Measurements from ENCODE around the gene SMAD9.
"Not testable (repeated sequence)": the region's sequence is repeated elsewhere in the genome, so short reads cannot be mapped to it uniquely, and the experiment has no call there.

SMAD9 gene

DNA sequence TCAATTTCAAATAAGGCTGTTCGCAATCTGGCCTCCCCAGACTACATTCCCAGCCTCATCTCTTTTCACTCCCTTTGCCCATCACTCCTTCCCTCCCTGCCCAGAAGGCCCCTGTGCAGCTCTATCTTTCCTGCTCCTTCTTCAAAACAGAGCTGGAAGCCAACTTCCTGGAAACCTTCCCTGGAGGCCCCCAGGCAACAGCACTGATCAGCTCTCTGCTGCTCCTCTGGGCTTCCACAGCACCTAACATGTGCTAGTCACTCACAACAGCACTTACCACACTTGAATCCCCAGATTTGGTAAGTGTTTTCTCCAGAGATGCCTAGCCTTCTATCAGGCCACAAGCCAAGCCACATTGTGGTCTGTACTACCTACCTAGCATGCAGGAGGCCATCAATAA lies 9.5 kb downstream of the SMAD9 start:
- DNase-seq, result no peak

DNA sequence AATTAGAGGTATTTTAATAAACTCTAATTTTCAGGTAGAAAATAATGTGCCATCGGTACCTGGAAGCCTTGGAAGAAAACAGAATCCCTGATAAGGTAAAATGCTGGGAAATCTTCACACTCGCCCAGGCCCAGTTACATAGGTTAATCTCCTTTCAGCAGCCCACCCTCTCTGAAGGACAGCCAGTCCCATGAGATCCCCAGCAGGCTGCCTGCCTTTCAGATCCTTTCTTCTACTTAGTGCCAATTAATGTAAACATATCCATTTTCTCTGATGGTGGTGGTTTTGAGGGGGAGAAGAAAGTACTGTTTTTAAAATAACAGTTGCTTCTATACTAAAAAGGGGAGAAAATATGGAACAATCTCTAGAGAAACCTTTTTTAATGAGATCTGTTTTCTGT lies 12.2 kb downstream of the SMAD9 start:
- no peak for DNase-seq

DNA sequence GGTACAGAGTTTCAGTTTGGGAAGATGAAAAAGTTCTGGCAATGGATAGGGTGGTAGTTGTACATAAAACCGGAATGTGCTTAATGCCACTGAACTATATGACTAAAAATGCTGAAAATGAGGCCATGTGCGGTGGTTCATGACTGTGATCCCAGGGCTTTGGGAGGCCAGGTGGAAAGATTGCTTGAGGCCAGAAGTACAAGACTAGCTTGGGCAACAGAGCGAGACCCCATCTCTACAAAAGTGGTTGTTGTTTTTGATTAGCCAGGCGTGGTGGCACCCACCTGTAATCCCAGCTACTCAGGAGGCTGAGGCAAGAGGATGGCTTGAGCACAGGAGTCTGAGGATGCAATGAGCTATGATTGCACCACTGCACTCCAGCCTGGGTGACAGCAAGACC lies 12.8 kb downstream of the SMAD9 start:
- no peak for DNase-seq

DNA sequence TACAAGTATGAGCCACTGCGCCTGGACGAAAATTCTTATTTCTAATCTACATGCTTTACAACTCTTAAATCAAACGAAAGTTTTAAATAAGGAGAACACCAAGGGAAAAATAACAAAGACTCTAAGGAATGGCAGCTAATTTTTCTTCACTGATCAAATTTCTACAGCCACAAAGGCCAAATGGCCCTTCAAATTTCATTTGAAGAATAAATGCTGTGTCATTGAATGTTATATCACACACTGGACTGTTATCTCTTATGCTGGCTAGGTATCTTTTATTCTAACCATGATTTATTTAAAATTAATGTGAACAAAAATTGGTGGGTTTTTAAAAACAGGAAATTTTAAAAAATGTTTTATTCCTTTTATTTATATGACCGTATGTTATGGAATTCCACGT lies 14.1 kb downstream of the SMAD9 start:
- no peak for DNase-seq

DNA sequence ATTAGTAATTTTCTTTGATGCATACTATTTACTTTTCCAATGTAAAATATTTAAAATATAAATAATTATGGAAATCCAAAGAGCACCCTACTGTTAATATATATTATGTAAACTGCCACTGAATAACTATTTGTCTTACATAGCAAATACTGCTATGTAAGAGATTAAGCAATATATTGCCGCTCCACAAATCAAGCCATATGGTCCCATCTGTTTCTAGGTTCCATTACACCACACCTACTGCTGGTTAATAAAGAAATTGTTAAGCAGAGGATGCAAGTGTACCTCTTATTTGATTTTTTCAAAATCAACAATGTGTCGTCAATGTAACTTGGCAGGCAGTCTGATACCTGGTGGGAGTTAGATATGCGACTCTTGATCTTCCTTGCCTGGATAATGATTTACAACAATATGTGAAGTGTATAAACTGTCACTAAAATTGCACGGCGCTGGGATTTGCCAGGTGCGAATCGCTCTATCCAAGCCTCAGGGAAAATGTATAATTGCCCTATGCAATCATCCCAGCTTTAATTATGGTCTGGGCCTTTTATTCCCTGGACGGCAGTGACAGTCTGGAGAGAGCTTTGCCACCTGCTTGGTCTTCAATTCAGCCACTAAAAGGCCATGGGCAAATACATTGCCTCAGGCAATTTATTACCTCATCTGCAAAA lies 16.0 kb downstream of the SMAD9 start:
- no peak for DNase-seq

DNA sequence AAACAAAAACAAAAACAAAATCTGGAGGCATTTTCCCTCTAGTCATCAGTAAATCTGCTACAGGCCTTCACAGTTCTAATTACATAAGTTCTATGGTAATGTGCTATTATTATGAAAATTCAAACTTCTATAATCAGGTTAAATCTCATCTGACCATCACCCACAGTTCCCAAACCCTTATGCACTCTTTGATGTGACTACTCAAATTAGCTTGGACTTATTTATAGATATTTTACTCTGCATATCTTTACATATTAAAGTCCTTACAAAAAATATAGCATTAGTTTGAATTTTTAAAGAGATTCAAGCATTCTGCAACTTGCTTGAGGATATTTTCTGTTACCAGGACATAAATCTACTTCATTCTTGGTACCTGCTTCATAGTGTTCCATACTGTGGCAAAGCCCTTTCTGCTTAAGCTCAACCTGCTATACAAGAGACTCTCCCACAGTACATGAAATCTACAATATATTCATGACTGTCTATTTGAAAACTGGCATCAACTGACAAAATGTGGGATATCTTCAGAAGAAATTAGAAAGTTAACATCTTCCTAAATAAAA lies 22.9 kb downstream of the SMAD9 start:
- DNase-seq, result no peak

DNA sequence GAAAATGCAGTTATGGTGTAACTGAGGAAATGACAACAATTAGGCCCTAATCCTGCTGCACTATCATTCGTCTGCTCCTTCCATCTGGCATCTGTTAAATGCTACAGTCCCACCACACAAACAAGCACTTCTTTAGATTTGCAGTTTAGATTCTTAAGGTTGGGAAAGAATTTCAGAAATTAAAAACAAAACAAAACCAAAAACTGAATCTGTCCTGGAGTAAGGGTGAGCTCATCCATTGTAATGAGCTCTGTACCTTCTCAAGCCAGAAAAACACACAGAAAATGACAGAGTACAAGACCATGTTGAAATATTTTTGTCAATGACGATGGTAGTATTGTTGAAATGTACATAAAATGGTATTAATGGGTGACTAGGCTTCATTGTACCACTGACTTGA lies 28.3 kb downstream of the SMAD9 start:
- no peak for DNase-seq

DNA sequence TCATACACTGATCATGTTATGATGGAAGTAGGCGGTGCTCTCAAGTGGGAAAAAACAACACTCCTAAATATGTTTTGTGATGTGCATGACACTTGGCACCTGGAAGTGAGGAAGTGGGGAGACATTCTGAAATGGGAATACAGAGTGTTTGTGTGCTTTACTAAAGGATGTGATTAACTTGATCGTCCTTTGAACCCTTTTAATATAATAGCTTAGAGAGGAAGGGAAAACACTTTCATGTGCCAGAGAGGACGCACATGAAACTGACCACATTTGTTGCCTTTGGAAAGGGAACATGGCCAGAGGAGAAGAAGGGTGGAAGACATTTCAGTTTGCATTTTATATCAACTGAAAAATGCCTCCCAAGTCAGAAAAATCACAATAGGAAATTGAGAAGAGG lies 31.4 kb downstream of the SMAD9 start:
- DNase-seq, result no peak

DNA sequence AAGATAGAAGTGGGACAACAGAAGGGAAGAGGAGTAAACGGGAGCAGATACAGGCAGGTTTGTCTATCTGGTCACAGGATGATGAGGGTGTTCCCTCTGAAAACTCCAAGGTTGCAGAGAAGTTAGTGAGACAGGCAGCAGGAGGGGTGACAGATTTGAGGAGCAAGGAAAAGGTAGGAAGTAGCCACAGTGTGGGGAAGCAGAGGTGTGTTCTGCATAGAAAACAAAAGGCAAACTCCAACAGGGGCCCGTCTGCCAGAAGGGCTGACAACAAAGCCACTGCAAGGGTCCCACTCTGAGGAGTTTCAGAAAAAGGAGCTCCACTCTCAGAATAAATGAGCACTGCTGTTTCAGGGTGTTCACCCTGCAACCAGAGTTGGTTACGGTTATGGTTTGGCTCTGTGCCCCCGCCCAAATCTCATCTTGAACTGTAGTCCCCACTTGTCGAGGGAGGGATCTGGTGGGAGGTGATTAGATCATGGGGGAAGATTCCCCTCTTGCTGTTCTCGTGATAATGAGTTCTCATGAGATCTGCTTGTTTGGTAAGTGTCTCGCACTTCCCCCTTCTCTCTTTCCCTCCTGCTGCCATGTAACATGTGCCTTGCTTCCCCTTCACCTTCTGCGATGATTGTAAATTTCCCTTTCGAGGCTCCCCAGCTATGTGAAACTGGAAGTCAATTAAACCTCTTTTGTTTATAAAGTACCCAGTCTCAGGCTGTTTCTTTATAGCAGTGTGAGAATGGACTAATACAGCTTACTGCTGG lies 32.1 kb downstream of the SMAD9 start:
- DNase-seq, result no peak

DNA sequence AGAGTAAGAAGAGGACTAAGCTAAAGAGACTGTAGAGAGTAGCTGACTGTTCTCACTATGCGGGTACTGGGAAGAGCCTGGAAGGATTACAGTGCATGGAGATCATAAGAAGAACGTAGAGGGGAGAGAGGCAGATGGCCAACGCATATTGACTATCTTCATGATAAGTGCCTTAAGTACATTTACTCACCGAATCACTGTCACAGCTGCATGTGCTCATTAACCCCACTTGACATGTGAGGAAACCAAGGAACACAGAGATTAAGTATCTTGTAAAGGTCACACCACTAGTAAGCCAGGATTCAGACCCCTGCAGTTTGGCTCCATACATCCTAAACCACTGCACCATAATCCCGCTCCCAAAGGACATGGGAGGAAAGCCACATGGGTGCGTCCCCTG lies 34.1 kb downstream of the SMAD9 start:
- no peak for DNase-seq

DNA sequence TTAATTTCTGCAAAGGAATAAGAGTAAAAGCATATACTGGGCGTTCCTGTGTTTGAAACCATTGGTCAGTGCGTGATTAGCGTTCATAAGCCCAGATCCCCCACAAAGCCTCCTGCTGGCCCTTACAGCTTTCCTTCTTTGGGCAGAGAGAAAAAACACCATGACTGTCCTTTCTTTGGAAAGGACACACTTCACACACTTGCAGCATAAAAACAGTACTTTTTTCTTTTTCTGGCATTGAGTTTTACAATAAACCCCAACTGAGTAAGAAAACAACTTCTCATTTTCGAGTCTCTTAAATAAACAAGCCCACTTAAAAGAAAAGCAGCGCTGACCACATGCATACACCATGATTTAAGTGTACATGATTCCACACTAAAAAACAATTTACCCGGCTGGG lies 35.8 kb downstream of the SMAD9 start:
- DNase-seq, result no peak

DNA sequence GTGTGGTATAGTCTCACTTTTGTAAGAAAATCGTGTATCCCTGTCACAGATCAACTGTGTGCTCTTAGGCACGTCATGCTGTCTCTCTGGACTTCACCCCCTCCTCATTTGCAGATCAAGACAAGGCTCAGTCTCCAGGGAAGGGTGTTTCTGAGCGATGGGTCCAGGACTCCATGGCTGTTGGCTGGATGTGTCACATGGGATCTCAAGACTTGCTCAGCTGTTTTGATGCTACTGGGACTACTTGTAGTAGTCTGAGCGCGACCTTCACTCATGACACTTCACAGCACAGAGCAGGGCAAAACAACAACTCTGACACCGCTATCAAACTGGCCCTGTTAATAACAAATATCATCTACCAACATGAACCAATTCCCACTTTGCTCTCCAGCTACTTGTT lies 36.2 kb downstream of the SMAD9 start:
- no peak for DNase-seq

DNA sequence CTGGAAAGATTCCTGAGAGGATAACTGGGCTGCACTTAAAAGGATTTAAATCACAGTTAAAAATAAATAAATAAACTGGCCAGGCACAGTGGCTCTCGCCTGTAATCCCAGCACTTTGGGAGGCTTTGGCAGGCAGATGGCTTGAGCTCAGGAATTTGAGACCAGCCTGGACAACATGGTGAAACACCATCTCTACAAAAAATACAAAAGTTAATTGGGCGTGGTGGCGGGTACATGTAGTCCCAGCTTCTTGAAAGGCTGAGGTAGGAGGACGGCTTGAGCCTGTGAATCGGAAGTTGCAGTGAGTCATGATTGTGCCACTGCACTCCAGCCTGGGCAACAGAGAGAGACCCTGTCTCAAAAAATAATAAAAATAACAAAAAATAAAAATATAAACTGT lies 36.6 kb downstream of the SMAD9 start:
- not testable (repeated sequence) for DNase-seq

DNA sequence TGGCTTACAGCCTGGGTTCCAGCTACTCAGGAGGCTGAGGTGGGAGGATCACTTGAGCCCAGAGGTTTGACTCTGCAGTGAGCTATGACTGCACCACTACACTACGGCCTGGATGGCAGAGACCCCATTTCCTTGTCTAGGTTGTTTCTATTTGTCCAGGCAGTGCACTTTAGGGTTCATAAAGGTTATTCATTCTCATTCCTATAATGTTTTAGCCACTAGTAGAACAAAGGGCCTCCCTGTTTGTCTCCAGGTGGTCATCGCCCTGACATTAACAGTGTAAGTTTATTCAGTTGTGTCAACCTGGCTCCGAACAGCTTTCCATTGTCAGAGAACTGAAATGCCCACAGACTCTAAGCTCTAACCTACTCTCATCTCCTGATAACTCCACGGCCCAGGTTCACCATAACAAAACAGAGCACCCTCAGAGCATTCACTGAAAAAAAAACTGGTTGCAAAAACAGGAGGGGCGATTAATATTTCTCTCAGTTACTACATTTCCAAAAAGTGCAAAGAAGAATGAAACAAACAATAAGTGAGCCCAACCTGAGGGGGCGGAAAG lies 37.1 kb downstream of the SMAD9 start:
- DNase-seq, result no peak

DNA sequence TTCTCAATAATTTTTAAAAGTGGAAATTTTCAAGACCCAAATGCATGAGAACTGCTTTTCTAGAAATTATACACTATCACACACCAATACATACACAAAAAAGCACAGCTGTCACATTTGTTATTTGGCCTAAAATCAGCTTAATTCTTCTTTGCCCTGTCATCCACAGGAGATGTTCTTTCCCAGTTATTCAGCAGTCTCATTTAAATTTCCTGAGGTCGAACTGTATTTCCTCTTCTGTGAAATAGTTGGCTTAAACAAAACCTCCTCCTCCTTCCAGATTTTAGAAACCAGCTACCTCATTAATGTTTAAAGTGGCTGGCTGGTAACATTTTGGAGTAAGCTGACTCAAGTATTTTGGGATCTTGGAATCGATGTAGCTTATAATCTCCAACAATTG lies 39.1 kb downstream of the SMAD9 start:
- DNase-seq, result no peak

DNA sequence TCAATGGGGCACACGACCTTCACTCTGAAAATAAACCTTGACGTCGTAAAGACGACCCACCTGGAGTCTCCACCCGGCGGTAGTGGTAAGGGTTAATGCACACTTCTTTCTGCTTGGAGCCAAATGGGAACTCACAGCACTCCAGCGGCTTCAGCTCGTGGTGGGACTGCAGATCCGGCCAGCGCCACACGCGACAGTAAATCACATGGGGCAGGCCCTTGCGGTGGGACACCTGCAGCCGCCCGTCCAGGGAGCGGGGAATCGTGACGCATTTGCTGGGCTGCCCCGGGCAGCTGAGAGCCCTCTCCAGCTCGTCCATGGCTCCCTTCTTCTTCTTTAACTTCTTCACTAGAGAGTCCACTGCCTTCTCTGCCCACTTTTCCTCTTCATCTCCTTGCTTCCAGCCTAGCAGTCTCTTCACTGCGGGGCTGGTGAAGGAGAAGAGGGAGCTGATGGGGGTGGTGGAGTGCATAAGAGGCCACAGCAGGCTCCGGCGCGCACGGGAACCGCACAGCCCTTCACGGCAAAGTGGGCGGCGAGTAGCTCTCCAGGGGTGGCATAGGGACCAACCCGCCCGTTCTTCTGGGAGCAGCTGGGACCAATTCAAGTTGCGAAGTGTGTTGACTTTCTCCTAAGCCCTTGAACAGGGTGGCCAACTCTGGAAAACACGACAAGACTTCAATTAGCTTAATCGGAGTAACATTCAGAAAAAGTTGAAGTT lies 40.7 kb downstream of the SMAD9 start:
- no peak for DNase-seq

DNA sequence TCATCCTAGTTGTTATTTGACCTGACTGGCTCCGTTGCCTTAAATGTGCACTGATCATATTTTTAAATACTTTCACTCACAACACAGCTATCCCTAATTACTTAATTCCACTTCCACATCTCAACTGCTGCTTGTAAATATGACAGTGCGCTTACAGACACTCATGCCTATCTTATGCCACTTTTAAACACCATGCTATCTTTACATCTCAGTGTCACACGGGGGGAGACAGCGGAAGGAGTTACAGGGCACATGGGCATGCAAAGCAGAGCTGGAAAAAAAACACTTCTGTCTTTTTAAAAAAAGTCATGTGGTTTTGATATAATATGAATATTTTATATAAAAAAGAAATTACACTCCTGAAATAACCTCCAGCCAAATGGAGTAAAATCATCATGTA lies 44.1 kb downstream of the SMAD9 start:
- DNase-seq, result no peak

DNA sequence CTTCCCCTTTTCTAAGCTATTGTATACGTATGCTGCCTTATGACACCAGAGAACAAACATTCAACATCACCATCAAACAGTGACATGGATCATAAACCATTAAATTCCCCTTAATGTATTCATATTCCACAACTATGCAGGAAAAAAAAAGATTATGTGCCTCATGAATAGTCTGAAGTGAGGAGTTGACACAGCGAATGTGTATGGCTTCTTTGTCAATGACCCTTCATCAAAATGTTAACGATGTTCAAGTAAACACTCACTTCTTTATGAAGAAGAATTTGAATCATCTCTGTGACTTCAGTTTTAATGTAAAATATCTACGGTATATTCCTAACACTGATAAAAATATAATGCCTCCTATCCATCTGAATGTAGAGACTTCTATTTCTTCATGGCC lies 44.6 kb downstream of the SMAD9 start:
- DNase-seq, result no peak

DNA sequence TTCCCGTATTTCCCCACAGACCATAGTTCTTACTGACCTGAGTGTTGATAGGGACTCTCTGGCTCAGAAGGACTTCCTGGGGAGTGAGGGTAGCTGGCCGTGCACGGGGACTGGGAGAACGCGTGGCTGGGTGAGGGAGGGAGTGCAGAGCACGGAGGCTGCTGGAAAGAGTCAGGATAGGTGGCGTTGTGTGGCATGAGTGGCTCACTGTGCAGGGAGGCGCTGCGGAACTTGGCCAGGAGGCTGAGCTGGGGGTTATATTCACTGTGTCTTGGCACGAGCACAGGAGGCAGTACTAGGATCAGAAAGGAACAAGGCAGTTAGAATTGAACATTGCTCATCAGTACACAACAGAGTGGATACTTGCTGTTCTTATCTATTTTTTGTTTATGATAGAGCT lies 47.4 kb downstream of the SMAD9 start:
- no peak for DNase-seq

DNA sequence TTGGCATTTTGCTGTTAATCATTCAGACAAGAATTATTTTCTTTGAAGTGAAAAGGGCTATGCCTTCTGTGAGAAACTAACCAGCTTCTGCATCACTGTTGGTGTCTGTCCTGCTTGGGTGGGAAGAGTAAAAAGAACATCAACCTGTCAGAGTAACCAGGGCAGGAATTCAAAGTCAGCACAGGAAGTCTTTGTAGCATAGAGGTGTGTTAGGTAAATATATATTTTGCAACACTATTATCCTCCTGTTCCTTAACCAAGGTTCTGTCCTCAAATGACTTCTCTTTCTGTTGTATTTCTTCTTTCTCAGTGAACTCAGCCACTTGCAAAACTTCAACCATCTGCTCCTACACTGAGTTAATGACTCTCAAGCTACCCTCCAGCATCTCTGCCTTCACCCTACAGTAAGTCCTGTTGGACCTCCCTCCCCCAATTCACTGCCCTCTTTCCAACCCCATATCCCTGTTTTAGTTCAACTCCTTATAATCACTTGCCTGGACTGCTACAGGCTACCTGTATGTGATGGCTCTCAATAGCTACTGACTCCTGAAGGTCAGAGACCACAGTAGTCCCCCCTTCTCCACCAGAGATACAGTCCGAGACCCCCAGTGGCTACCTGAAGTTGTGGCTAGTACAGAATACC lies 49.9 kb downstream of the SMAD9 start:
- no peak for DNase-seq

DNA sequence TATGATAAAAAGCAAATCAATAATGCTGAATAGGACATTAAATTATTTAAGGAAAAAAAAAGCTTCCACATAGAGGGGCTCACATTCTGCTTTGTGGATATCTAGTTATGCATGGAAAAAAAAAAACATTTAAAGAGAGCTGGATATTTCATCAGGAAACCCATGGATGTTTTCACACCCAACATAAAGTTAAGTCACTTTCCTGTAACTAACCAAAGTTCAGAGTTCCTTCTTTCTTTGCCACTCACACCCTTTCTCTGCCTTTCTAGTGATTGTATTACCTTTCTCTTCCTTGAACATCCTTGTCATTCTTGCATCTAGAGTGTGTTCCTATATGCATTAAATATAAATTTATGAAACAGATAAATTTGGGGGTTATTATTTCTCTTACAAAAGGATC lies 53.8 kb downstream of the SMAD9 start:
- no peak for DNase-seq

DNA sequence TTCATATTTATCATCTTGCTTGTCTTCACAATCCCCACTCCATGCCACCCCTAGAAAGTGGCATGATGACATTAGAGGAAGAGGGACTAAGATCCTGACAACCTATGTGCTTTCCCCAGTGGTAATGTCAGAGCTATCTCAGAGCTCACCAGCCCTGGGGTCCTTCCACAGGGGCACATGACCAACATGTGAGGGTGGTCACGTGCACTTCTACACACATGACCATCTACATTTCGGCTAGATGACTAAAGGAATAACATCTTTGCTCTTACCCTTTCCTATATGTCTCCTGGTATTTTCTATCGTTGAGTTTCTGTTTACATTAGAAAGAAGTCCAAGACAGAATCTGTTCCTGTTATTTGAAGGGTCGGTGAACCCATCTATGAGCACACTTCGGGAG lies 54.8 kb downstream of the SMAD9 start:
- no peak for DNase-seq

DNA sequence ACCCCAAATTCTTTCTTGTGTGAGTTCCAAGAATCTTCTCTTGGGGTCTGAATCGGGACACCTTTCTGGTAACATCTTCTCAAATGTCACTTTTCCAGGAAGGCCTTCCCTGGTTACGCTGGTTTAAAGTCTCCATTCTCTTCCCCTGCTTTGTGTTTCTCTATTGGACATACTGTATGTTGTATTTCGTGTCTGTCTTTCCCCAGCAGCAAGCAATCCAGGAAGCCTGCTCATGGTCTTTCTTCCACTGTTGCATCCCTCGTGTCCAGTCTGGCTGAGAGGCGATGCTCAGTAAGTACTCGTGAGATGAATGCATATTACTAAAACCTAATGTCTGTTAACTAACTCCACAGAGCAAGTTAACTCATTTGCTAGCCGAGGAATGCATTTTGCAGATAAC lies 57.3 kb downstream of the SMAD9 start:
- DNase-seq, result no peak
